Embryonic facial prominence (tissue), 1 donor: Measurements from ENCODE around the gene MED15.
"Not testable (repeated sequence)": the region's sequence is repeated elsewhere in the genome, so short reads cannot be mapped to it uniquely, and the experiment has no call there.

Experiments used
- DNase-seq: peaks from one replicate; pipeline ENCODE4 v3.0.0-alpha.2; 2016; ENCODE audit errors: extremely low spot score

MED15 gene, protein sequence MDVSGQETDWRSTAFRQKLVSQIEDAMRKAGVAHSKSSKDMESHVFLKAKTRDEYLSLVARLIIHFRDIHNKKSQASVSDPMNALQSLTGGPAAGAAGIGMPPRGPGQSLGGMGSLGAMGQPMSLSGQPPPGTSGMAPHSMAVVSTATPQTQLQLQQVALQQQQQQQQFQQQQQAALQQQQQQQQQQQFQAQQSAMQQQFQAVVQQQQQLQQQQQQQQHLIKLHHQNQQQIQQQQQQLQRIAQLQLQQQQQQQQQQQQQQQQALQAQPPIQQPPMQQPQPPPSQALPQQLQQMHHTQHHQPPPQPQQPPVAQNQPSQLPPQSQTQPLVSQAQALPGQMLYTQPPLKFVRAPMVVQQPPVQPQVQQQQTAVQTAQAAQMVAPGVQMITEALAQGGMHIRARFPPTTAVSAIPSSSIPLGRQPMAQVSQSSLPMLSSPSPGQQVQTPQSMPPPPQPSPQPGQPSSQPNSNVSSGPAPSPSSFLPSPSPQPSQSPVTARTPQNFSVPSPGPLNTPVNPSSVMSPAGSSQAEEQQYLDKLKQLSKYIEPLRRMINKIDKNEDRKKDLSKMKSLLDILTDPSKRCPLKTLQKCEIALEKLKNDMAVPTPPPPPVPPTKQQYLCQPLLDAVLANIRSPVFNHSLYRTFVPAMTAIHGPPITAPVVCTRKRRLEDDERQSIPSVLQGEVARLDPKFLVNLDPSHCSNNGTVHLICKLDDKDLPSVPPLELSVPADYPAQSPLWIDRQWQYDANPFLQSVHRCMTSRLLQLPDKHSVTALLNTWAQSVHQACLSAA

DNA sequence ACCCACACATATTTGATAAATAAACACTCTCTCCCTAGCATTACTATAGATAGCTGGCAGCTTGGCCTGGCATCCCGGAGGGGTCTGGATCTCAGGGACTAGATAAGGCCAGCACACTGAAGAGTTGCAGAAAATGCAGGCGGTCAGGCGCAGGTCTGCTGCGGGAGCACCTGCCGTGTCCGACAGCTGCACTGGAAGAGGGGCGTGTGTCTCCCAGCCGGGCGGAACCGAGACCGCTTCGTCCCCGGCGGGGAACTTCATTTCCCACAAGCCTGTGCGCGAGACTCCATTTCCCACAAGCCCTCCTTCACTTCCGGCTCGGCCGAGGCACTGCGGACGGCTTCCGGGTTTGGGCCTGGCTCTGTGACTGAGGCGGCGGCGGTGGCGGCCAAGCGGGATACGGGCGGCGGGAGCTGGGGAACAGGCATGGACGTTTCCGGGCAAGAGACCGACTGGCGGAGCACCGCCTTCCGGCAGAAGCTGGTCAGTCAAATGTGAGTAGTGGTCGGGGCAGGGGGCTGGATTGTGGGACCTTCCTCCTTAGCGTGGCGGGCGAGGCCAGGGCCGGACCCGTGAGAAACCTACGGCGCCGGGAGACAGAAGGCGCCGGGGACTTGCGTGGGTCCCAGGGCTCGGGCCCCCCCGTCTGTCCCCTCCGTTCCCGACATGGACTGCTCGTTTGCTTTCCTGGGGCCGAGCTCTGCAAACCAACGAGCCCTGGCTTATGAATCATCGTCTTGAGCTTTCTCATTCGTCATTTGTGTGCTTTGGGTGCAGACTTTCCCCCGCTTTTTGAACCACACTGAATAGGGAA lies at the start of gene MED15:
TSS of gene MED15 (plus strand) at position 358 of the 814 bp plus-strand sequence. CDS start at position 427, 69 bp downstream.
- DNase-seq = peak; percentile 76

DNA sequence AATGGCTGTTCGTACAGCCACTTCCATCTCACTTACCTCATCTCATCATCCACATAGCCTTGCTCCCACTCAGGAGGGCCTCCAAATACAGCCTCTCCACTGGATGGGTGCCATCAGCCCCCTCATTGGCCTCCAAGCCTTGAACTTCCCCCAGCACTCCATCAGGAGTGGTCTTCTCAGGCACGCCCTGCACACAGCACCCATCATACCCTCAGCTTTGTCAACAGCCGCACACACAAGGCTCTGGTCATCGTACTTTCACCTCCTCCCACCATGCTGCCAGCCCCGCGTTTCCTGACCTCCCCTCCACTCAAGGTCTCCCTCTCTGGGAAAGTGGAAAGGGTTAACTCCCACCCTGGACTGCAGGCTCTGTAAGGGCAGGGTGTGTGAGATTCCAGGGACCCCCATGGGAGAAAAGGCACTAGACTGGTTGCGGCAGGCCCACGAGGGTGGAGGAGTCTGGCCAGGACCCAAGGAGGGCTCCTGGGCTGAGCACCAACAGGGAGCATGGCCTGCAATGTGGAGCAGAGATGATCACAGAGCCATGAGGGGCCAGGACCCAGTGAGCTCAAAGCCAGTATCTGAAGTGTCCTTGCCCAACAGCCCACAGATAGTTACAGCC lies 48.8 kb upstream of the MED15 start:
- DNase-seq = no peak

DNA sequence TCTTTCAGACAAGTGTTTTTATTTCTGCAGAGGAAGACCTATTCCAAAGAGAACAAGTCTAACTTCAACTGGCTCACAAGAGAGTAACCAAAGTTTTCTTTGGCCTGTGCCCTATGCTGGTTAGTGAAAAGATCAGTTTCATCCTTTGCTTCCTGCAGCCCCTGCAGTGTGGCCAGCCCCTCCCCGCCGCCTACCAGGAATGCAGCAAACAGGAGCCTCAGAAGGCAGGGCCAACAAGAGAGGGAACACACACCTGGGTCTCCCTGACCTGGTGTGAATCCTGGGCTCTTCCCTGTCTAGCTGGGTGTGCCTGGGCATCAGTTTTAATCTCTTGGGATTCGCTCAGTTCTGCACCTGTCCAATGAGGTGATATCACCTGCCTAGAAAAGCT lies 48.3 kb upstream of the MED15 start:
- no peak for DNase-seq

DNA sequence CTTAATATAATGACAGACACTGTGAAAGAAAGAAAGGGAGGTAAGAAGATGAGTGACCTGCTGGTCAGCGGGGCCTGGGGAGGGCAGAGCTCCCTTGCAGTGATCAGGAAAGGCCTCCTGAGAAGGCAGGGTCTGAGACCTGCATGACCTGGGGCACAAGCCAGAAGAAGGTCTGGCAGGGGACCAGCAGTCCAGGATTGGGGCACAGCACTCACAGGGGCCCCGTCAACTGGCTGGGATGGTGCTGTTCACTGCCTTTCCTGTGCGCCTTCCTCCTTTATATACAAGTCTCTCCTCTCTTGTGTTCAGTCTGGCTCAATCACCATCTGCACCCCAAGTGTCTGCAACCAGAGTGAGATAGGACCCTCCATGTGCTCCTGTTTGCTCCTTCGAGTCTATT lies 47.5 kb upstream of the MED15 start:
- DNase-seq = no peak

DNA sequence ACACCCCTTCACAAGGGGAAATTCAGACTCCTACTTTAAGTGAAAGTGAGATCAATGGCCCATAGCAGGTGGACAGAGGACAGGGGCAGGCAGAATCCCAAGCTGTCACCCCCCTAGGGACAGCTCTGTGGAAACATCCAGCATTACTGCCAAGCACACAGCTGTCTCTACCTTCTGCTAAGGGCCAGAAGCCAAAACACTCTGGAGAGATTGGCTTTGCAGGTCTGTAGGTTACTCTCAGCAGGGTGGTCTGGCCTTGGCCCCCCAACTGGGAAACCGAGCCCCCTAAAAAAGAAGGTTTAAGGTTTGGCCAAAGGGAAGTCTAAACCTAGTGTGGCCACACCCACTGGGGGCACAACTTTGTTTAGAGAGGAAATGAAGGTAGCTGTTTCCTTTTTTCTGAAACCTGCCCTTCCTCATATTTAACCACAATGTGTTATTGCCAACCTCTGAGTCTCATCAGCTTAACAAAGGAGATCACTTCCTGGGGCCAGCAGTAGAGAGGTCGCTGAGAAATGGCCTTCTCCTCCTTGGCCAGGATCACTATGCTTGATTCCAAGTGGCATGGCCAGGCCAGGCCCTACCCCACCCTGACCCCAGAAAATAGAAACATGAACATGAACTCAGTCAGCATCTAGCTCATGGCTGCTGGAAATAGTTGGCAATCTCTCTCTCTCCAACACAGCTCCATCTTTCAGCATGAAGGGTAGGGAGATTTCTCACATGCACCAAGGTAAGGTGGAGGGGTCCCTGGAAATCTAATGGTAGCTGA lies 43.9 kb upstream of the MED15 start:
- no peak for DNase-seq

DNA sequence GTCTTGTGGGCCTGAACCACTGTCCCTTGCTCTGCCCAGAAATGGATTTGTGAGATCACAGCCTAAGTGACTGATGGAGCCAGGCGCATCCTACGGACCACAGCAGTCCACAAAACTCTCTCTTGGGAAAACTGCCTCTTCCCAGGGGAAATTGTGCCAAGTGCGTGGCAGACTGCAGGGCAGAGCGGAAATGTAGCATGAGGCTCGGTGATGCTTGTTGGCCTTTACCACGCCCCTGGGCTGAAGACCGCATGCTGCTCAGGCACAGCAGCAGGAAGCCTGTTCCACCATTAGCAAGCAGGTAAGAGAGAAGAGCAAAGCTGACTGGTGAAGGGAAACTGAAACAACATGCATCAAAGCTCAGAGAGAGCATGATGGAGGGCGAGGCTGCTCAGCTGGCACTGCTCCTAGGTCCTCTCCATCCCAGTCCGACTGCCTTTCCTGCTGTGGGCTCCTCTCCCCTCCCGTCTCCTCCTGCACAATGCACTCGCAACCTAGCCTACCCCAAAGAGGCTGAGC lies 43.3 kb upstream of the MED15 start:
- no peak for DNase-seq

DNA sequence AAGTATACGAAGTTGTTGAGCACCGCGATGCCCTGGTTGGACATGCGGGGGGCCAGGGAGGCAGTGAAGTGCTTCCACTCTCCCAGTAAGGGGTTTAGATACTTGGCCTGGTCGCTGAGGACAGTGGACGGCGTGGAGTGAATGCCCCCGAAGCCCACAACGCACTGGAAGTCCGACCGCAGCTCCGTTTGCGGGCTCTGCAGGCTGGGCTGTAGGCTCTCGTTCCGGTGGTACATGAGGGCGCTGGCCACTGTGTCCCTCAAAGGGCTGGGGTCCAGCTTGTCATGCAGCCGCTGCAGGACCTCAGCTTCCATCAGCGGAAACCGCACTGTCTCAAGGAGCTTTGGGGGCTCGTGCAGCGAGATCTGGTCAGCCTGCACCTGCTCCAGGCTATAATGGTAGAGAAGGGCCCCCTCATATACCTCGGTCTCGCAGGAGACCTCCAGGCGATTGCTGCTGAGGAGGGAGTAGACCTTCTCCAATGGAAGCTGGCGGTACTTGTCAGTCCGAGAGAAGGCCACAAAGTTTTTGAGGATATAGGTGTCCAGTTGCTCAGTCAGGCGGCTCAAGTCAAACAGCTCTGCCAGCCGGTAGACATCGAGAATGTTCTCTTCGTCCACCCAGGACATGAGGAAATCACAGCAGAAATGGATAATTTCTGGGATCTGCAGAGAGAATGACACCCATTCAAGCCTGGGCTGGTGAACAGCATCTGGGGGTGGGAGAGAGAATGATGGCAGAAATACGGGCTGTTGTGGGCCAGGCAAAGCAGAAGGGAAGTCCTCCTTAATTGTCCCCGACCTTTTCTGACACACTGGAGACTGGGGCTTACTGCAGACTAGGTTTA lies 42.3 kb upstream of the MED15 start:
- no peak for DNase-seq

DNA sequence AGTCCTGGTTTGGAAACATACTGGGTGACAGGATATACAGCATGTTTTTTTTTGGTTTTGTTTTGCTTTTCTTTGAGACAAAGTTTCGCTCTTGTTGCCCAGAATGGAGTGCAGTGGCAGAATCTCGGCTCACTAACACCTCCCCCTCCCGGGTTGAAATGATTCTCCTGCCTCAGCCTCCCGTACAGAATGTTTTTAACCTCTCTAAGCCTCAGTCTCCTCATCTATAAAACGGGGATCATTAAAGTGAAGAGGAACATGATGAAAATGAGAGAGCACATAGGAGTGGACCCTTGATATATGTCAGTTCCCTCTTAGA lies 41.7 kb upstream of the MED15 start:
- DNase-seq = no peak

DNA sequence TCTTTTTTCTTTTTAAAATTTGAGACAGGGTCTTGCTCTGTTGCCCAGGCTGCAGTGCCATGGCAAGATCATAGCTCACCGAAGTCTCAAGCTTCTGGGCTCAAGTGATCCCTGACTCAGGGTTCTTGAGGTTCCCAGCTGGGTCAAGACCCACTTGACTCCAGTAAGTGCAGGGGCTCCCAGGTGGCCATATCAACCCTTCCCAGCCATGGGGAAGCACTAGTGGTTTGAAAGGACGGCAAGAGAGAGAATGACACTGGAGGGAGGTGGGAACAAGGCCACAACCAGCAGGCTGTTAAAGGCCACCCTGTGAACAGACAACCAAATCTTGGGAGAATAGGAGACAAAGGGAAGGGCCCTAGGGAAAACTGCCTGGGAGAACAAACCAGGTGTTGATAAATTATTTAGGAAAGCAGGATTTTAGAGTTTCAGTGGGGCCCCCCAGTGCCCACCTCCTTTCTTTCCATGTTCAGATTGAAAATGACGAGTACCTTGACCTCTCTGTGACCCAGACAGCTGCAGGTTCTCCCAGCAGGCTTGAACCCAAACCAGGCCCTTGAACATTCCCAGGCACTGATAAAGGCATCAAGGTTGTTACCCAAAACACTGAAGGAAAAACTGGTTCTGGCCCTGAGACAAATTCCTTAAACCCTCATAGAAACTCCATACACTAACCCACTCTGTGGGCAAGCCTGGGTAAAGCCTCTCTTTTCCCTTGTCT lies 40.6 kb upstream of the MED15 start:
- DNase-seq = no peak

DNA sequence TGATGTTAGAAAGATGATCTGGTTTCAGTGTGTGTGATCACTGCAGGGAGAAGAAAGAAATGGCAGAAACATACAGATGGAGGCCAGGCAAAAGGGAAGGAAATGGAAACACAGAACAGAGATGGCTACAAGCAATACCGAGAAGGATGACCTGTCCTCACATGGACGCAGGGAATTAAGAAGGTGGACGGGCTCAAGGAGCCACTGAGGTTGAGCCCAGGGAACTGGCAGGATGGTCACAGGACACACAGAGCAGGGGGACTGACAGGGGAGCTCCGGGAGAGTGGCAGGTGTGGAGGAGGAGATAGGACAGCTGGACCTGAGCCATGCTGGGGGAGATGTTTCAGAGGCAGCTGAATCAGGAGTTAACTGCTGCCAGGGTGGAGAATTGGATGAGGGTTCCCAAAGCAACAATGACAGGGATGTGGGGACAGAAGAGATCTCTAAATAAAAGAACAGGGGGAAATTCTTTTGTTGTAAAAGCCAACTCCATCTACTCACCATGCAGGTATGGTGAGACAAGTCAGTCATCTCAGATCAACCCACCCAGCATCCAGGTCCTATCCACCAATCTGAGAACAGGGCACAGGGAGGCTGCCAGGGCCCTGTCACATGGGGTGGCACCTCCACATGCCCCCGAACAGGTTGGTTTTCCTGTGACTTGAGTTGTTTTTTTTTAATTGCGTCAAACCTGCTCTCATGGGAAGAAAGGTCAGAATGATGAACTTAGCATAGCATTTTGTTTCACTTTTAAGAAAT lies 38.1 kb upstream of the MED15 start:
- no peak for DNase-seq

DNA sequence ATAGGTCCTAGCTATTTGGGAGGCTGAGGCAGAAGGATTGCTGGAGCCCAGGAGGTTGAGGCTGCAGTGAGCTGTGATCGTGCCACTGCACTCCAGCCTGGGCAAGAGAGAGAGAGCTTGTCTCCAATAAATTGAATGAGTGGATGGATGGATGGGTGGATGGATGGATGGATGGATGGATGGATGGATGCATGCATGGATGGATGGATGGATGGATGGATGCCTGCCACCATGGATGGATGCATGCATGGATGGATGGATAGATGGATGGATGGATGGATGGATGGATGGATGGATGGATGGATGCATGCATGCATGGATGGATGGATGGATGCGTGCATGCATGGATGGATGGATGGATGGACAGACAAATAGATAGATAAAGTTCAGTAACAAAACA lies 36.9 kb upstream of the MED15 start:
- not testable (repeated sequence) for DNase-seq

DNA sequence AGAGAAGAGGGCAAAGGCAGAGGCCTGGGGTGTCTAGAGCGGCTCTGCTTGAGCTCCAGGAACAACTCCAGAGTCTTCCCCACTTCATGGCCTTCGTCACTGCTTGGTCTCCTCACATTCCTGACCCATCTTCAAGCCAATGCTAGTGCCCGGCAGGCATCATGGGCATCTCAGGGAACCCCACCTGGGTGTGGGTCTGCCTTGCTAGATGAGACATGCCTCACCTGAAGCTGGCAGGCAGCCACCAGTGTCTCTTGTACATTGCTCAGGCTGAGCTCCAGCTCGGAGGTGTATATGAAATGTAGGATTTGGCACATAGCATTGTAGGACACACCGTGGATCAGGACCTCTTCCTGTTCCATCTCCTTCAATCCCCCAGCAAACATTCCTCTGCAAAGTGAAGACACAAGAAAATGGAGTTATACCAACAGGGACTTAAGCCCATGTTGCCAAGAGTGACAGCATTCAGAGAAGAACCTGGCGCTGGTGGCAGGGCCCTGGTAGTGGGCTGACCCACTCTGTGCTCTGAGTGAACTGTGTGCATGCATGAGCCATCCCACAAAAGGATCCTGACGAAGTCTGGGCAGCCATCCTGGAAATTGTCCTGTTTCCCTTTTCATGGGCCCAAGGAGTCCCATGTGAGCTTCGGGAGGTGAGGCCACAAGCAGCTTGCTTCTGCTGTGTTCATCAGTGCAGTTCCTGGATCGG lies 36.1 kb upstream of the MED15 start:
- DNase-seq = no peak

DNA sequence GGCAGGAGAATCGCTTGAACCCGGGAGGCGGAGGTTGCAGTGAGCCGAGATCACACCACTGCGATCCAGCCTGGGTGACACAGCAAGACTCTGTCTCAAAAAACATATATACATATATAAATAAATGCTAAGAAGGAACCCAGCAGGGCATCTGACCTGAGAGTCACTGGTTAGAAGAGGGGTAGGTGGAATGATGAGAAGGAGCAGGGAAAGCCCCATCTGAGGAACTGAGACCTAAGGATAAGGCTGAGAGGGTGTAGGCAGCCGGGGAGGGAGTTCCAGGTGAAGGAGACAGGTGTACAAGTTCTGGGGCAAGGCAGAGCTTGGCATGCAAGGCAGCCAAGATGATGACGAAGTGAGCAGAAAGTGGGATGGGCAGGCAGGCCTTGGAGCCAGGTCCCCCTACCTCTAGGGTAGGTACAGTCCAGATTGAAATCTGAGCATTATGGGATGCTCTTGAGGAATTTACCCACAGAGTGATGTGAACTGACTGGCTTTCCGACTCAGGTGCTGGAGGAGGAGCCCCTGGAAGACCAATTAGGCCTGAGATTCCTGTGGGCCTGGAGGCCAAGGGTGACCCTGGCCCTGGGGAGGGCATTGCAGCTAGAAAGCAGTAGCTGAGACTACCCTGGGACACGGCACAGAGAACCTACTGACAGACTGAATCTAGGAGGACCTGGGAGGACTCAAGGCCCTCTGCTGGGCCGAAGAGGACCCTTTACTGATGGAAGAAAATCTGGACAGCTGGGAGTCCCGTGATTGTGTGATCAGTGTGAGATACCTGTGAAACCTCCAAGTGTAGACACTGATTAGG lies 34.6 kb upstream of the MED15 start:
- DNase-seq = no peak

DNA sequence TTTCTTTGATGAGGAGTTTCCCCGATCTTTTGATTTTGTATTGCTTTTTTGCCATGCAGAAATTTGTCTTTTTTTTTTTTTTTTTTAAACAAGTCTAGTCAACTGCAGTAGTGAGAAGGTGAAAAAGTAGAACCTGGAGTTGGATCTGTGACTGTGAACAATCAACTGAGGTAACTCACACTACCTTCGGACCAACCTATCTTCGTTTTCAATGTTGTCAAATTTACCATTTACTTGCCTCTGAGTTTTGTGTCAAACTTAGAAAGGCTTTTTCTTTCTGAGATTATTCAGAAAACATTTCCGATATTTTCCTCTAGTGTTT lies 32.3 kb upstream of the MED15 start:
- DNase-seq = no peak

DNA sequence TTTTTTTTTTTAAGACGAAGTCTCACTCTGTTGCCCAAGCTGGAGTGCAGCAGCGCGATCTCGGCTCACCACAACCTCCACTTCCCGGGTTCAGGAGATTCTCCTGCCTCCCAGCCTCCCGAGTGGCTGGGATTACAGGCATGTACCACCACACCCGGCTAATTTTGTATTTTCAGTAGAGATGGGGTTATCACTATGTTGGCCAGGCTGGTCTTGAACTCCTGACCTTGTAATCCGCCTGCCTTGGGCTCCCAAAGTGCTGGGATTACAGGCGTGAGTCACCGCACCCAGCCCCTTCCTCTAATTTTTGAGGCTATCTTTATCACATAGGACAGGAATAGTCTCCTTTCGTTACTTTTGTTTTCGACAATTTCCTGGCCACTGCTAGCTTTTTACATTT lies 31.8 kb upstream of the MED15 start:
- not testable (repeated sequence) for DNase-seq

DNA sequence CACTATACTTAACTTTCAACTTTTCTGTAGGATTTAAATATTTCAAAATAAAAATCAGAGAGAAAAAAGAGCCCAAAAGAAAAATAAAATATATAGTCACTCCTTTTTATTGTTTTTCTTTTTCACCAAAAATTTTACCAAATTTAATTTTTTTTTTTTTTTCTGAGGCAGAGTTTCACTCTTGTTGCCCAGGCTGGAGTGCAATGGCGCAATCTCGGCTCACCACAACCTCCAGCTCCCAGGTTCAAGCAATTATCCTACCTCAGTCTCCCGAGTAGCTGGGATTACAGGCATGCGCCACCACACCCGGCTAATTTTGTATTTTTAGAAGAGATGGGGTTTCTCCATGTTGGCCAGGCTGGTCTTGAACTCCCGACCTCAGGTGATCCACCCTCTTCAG lies 29.4 kb upstream of the MED15 start:
- not testable (repeated sequence) for DNase-seq

DNA sequence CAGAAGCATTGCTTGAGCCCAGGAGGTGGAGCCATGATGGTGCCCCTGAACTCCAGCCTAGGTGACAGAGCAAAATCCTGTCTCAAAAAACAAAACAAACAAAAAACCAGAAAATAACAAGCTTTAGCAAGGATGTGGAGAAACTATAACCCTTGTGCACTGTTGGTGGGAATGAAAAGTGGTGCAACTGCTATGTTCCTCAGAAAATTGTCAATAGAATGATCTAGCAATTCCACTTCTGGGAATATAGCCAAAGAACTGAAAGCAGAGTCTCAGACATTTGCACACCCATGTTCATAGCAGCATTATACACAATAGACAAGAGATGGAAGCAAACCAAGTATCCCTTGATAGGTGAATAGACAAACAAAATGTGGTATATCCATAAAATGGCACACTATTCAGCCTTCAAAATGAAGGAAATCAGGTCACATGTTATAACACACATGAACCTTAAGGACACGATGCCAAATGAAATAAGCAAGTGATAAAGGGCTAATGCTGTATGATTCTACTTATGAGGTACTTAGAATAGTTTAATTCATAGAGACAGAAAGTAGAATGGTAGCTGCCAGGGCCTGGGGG lies 27.7 kb upstream of the MED15 start:
- DNase-seq = no peak
